Activated T-cell treated with anti-CD3 and anti-CD28 coated beads for 1 hour (primary cell): Measurements from ENCODE around the gene PMS1.
"Not testable (repeated sequence)": the region's sequence is repeated elsewhere in the genome, so short reads cannot be mapped to it uniquely, and the experiment has no call there.

Experiments
- DNase-seq: peaks from one replicate; pipeline ENCODE4 v3.0.0-alpha.2; 2020; ENCODE audit warnings: low read depth

PMS1 gene

GRCh38 chr2:189865826-189866225, 81.6 kb downstream of the PMS1 start:
- DNase-seq: no peak

DNA sequence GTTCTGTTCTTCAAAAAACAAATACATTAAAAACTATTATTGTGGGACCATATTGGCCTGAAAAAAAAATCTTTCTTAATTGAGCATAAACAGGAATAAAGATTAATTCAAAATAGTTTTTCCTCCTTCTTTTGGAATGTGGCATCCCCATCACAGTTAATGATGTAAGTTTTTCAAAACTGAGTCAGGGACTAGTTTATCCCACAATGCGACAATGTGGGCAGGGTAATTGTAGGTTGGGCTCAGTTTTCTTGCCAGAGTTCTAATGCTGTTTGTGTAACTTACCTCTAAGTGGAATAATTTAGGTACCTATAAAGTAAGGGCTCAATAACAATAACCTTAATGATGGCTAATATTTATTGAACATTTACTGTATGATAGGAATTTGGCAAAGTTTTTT, 82.0 kb downstream of the PMS1 start:
- no peak for DNase-seq

GRCh38 chr2:189868896-189869295, 84.6 kb downstream of the PMS1 start:
- DNase-seq: no peak

- DNase-seq: no peak
Measured at GRCh38 chr2:189870381-189871085, 86.3 kb downstream of the PMS1 start.

GRCh38 chr2:189873696-189874095, 89.4 kb downstream of the PMS1 start:
- no peak for DNase-seq

- no peak for DNase-seq
Measured at GRCh38 chr2:189874586-189875320, 90.5 kb downstream of the PMS1 start.

DNA sequence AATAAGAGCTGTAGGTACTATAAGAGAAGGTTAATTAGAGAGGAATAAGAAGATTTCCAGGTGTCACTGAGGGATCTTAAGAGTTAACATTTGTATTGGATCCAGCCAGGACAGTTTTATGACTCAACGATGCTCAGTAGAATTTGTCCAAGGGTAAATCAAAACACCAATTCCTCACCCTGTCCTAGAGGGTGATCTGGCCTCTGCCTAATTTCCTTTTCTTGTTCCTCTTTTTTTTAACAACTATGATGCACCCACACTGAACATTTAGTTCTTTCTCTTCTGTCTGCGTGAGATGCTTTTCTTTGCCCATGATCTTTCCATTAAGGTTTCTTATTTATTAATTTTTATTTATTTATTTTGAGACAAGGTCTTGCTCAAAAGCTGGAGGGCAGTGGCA, 92.0 kb downstream of the PMS1 start:
- DNase-seq: no peak

- DNase-seq: no peak
Measured at GRCh38 chr2:189879716-189880081, 95.4 kb downstream of the PMS1 start.

GRCh38 chr2:189880429-189880828, 96.2 kb downstream of the PMS1 start:
- no peak for DNase-seq

DNA sequence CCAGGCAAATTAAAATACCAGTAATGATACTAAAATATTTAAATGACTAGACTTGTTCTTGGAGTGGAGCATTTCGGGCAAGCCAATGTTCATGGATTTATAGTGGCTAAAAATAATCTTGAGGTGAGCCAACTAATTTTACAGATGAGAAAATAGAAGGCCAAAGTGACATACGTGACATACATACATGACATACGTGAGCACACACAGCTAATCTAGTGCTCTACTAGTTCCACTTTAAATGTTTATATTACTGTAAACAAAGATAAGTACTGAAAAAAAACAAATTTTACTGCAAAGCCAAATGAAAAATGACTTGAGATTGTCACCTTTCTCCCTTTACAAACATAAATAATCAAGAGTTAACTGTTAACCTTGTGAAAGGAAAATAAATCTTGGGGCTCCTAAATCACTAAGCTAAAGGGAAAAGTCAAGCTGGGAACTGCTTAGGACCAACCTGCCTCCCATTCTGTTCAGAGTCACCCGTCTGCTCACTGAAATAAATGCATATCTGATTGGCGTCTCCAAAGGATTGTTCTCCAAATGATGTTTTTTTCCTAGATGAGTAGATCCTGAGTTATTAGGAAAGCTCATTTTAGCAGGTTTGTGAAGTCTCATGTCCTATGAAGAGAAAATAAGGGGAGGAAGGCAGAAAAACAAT, 96.7 kb downstream of the PMS1 start:
- no peak for DNase-seq

GRCh38 chr2:189885368-189885767, 101.1 kb downstream of the PMS1 start:
- no peak for DNase-seq

GRCh38 chr2:189892546-189893294, 108.5 kb downstream of the PMS1 start:
- DNase-seq: not testable (repeated sequence)

- DNase-seq: no peak
Measured at GRCh38 chr2:189896809-189897208, 112.6 kb downstream of the PMS1 start.

- no peak for DNase-seq
Measured at GRCh38 chr2:189899101-189899500, 114.9 kb downstream of the PMS1 start.

GRCh38 chr2:189900726-189901125, 116.5 kb downstream of the PMS1 start:
- DNase-seq: no peak

DNA sequence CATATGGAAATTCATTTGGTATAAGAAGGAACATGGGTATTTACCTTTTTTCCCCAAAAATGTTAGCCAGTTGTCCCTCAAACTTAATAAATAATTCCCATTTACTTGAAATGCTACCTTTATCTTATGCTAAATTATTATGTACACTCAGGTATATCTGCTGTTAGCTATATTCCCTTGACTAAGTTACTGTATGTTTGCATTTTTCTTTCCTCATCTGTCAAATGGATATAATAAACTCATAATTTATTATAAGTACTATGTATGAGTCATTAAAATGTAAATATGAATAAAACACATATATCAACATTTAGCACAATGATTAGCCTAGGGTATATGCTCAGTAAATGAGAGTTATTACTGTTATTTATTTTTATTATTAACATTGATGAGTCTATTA, 117.4 kb downstream of the PMS1 start:
- no peak for DNase-seq

DNA sequence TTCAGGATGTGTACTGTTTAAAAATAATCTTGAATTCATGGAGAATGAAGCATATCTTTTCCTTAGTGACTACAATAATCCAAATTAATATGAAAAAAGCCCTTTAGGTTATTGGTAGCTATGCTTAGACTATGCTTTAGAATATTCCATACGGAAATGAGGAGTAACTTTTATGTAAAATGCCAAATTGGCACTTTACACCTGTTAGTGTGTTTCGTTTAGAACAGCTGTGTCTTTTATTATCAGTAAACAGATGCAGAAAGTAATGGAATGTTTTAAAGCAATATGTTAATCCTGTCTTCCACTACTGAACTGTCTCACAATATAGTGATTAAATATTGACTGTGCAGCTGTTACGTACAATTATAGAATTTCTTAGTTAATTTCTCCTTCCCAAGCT, 129.6 kb downstream of the PMS1 start:
- no peak for DNase-seq

- DNase-seq: no peak
Measured at GRCh38 chr2:189916651-189917050, 132.4 kb downstream of the PMS1 start.
